EL (cell line): ENCODE results near the gene WDR54.
"Not testable (repeated sequence)": the region's sequence is repeated elsewhere in the genome, so short reads cannot be mapped to it uniquely, and the experiment has no call there.

Experiments
- DNase-seq: peaks from one replicate; pipeline ENCODE4 v3.0.0-alpha.2; 2016

Gene WDR54

DNA sequence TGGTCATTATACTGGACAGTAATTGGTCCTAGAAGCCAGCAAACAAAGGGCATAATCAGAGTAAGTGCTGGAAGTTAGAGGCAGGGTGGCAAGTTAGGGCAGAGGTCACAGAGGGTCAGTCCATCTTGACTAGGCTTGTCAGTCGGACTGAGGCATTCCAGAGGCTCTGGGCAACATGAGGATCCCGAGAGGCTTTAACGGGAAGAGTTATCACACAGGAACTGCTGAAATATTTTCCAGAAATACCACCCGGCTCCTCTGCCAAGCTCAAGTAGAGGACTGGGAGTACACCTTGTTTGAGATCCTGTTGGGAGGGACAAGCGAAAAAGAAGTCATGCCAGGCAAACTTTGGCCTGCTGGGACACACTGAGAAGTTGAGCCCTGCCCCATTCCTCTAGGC is 13.8 kb upstream of the WDR54 start:
- no peak for DNase-seq

DNA sequence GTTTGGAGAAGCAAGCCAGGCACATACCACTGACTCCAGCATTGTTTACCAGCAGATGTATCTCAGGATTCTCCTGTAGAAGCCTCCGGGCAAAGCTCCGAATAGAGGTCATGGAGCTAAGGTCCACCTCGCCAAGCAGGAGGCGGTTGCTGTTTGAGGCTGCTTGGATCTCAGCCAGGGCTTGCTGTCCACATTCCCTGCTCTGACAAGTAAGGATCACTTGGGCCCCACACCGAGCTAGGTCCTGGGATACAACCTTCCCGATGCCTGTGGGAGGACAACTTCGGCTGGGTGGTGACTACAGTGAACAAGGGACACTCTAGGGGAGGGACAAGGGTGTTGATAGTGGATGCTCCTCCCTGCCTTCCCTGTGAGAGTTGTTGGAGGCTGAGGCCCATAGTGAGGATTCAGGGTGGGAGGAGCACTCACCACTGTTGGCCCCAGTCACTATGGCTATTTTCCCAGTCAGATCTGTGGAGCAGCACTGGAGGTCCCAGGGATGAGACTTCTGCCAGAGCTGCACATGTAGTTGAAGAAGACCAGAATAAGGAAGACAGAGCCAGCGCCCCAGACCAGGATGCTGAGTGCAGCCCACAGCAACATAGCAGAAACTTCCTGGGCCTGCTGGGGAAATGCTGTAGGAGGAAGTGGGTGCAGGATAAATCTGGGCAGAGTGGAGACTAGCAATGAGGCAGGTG is 8.4 kb upstream of the WDR54 start:
- DNase-seq = no peak

DNA sequence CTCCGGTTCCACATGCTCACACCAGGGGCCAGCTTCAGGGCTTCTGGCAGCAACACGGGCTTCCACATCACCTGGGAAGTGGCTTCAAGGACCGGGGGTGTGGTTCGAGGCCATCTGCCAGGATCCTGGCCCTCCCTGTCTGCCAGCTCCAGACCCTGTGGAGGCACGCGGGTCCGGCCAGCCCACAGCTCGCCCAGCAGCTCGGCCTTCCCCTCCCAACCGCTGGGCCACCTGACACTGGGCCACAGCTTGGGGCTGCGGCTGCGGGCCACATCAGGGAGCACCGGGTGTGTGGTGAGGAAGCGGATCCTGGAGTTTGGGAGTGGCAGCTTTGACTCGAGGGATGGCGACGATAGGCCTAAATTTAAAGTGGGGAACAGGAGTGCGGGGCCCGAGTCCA is 7.1 kb upstream of the WDR54 start:
- DNase-seq = no peak

DNA sequence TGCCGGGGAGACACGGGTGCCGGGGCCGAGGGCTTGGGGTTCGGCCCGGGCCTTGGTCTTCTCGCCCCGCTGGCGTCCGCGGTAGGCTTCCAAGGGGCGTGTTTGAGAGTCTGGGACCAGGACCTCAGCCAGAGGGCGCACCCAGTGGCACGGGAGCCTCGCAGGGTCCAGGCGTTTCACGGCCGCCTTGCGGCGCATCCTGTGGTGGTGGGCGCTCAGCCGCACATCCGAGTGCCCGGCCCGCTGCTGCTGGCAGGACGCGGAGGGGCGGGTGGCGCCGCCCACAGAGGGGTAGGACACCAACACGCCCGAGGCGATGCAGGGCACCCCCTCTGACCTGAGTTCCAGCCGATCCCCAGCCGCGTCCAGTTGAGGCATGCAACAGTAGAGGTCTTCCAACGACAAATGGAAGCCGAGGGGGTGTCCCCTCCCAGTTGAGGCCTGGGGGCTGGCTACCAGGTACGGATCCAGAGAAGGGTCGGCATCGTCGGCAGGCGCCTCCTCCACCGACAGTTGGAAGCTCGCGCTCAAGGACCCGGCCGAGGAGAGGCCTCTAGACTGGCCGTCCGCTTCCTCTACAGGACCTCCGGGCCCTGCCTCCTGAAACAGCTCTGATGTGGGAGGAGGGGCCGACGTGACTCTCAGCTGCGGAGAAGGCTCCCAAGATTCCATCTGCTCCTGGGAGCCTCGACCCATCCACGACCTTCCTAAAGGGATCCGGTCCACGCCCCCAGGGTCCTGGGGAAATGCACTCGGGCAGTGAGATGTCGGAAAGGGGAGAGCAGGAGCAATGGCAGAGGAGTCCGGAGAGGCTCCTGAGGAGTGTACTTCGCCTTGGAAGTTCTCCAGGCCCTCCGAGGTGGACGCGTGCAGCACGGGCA is 6.4 kb upstream of the WDR54 start:
- DNase-seq = peak; percentile 32

DNA sequence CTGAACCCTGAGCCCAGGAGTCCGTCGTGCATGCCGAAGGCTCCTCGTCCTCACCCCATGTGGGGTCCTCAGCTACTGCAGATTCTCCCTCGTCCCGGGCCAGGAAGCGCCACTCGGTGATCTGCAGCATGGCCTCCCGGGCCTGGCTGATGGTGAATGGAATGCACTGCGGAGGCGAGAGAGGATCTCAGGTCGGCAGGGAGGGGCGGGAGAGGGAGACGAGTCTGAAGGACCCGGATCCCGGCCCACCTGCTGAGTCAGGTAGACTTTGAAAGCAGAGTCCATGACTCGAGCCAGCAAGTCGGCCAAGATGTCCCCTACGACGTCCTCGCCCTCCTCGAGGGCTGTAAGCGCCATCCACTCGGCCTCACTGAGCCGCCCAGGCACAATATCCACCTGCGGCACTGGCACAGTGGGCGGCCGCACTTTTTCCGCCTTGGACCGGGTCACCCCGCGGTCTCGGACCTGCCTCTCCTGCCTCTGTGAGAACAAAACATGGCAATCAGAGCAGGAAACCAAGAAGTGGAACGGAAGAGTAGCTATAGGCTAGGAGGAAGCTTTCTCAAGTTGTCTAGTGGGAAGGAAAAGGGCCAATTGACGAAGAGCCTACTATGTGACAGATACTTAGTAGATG is 5.7 kb upstream of the WDR54 start:
- no peak for DNase-seq

DNA sequence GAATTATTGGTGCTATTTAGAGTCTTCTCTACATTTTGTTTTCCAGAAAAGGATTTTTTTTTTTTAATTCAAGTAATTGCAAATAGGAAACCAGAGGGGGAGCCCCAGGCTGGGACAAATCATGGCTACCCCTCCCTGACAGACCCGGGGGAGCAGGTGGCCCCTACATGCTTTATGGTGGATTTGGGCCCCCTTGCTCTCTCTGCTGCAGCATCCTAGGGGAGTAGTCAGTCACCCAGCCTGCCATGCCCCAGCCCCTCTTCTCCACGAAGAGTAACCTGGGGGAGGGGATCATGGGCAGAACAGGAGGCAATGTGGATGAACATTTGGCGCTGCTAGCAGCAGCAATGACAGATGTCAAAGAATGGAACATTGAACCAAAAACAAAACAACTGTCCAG is 4.8 kb upstream of the WDR54 start:
- DNase-seq = no peak

DNA sequence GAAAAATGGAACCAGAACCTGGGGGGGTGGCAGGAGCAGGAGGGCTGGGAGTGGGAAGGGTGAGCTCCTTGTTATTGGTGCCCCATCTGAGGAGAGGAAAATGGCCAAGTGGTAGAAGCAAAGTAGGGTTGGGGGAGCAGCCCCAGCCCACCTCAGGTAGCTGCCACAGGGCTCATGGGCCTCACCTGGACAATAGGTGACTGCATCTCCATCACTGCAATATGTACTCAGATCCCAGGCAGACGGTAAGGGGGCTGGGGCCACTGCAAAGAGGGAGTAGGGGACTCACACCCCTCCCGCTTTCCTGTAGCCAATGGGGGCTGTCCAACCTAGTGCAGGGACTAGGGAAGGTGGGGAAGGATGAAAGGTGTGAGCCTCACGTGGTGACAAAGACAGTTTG is 4.3 kb upstream of the WDR54 start:
- DNase-seq = no peak

DNA sequence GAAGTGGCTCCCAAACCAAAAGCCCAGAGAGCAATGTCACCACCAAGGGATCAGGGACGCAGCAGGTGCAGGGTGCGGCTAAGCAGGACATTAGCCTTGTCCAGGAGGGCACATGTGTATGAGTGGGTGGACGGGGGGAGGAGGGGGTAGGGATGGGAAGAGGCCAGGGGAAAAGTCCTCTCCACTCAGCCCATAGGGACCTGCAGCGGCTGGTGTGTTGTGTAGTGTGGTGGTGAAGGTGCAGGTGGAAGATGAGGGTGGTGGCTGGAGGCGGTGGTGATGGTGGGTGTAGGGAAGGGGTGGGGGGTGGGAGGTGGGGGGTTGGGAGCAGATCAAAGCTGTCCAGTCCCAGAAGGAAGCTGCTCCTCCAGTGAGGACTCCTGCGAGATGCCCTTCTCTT is 3.8 kb upstream of the WDR54 start:
- no peak for DNase-seq

DNA sequence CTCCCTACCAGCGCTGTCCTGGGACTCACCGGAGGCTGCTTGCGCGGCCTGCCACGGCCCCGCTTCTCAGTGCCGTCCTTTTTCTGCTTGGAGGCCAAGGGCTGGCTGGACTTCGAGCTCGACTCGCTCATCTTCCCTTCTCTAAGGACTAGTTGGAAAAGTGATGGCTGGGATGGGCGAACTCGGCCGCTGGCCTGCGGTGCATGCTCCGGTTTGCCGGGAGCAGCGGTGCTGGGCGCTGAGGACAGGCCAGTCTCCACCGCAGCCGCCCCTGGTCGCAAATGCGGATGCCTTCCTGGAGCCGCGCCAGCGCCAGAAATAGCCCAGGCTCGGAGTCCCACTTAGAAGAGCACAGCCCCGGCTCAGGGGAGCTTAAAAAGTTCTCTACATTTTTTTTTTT is 3.2 kb upstream of the WDR54 start:
- no peak for DNase-seq

DNA sequence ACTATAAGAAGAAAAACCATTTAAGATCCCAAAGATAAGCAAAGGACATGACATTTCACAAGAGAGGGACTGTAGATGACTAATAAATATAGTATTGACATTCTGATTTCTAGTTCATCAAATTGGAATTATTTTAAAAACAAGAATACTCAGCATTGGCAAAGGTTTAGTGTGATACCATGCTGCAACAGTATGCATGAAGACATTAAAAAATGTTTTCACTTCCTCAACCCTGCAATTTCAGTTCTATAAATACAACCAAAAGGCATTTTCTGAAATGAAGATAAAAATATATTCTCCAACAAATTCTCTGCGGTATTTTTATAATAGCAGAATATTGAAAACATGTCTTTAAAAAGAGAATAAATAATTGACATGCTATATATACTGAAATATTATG is 2.2 kb upstream of the WDR54 start:
- DNase-seq = no peak

- no peak for DNase-seq
These were observed 1.5 kb upstream of the WDR54 start for GRCh38 chr2:74420006-74420405.

GRCh38 chr2:74420443-74421103 is 957 bp upstream of the WDR54 start:
- DNase-seq = not testable (repeated sequence)

DNA sequence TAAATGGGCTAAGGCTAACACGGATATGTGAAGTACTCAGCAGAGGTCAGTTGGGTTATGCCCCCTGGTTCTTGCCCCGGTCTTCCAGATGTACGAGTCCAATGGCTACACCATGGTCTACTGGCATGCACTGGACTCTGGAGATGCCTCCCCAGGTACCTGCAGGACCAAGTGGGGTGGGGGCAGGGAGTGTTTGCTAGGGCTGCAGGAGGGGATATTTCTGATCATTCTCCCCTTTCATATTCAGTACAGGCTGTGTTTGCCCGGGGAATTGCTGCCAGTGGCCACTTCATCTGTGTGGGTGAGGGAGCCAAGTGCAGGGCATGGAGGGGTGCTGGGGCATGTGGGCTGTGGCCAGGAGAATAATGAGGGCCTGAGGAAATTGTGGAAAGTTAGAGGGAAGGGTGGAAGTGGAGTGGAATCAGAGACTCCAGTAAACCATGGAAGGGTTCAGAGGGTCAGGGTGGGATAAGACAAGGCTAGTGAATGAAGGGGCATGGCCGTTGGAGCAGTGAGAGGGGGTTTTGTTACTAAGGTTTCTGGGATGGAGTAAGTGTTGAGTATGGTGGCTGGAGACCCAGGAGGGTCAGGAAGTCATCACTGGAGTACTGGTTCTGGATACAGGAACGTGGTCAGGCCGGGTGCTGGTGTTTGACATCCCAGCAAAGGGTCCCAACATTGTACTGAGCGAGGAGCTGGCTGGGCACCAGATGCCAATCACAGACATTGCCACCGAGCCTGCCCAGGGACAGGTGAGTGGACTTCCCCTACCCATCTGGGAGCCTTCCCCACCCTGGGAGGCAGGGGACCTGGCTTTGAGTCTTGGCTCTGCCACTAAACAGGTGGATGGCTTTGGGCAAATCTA is 1.9 kb downstream of the WDR54 start:
- DNase-seq = no peak

GRCh38 chr2:74424139-74424992 is 2.8 kb downstream of the WDR54 start:
- no peak for DNase-seq

- no peak for DNase-seq
These were observed 3.5 kb downstream of the WDR54 start for GRCh38 chr2:74424995-74425406.

- no peak for DNase-seq
These were observed 4.0 kb downstream of the WDR54 start for GRCh38 chr2:74425523-74425922.

DNA sequence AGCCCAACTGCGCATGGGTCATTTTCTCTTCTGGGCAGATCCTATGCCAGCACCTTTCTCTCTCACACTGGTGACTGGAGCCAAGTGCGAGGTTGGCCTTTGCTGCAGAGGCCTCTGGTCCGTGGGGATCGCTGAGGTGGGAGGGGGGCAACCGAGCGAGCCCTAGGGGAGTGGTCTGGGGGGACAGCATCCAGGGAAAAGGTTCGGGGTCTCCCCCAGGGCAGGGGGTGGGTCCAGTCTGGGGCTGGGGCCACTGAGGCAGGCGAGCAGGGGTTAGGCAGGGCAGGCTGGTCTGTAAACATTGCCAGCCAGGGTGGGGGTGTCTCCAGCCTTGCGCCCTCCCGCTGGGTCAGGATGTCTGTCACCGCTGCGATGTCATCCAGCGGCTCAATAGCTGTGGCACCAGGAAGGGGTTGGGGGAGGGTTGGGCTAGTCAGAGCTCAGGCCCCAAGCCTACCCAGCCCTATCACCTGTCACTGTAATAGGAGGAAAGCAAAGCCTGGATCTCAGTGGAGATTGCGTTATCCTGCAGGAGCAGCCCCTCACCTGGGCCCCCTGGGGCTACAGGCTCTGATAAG is 4.7 kb downstream of the WDR54 start:
- DNase-seq = no peak

DNA sequence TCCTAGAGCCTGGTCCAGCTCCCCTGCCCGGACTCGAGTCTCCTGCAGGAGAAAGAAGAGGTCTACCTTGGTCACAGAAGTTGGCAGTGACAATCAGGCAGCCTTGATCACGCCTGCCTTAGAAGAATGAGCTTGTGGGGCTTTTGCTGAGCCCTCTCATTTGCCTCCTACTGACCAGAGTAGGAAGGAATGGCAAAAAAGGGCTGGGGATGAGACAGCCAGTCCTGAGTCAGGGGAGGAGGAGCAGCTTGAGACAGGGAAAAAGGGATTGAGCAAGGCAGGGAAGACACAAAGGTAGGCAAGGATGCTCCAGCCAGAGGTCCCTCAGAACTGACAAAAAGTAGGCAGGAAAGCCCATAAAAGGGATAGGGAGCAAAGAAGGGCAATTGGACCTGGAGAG is 6.0 kb downstream of the WDR54 start:
- DNase-seq = no peak

GRCh38 chr2:74428675-74429074 is 7.1 kb downstream of the WDR54 start:
- no peak for DNase-seq

DNA sequence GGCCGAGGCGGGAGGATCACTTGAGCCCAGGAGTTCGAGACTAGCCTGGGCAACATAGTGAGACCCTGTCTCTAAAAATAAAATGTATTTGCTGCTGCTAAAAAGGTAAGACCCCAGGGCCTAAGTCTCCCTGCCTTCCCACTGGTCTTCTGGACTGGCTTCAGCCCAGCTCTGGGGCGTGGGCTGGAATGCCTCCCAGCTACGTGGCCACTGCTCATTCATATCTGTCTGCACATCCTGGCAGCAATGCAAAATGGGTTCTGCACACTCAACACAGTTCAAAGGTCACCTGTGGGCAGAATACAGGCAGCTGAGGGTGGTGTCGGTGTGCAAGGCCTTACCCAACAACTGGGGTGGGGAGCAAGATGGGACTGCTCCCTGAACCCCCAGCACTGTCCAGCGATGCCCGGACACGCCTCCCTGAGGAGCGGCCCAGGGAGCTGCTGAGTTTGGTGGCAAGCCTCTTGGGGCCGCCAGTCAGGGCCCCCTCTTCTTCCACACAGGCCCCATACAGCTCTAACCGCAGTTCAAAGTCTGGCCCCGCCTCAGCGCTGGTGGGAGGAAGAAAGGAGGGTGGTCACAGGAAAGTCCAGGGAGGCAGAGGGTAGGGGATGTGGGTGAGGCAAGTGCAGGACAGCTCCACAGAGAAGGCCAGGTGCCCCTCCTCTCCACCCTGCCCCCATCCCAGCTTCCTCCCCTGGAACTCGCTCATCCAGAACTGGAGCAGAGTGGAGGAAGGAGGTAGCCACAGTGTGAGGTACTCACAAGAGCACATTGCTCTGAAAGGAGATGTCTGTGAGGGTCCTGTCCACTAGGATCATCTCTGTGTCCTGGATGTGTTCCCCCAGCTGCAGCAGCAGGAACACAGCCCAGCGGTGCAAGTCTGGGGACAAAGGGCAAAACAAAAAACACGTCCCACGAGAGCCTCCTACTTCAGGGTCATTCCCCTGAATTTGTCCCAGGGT is 8.2 kb downstream of the WDR54 start:
- no peak for DNase-seq
